GM23338 (cell line): ENCODE data around the gene NFIA. TPM values are rescaled to one million over a fixed set of nuclear protein-coding genes. Genes with fewer than 3 reads are reported as not detected.

ENCODE experiments used
- ATAC-seq: fragments of 200-7000 bp; cut with Tn5 transposase; 3 replicates; pipeline ENCODE4 v1.9.1; 2020
- DNase-seq: peaks from one replicate; pipeline ENCODE4 v3.0.0-alpha.2; 2015; ENCODE audit warnings: low spot score
- H2AFZ ChIP-seq: fragments of 200-600 bp; sonication (generic); 2 replicates; pipeline ENCODE4 v1.8.0; 2016; ENCODE audit warnings: antibody characterized with exemption, mild to moderate bottlenecking, moderate library complexity
- H3F3A ChIP-seq: fragments of 200-600 bp; sonication (generic); replicated peaks from 2 replicates; pipeline ENCODE4 v1.8.0; 2017; ENCODE audit warnings: antibody characterized with exemption, mixed run types, low read depth
- H3K27ac ChIP-seq: fragments of 200-600 bp; sonication (generic); 2 replicates; pipeline ENCODE4 v1.6.1; 2016; ENCODE audit warnings: low read depth
- H3K27me3 ChIP-seq: fragments of 200-600 bp; sonication (generic); 2 replicates; pipeline ENCODE4 v1.8.0; 2016; ENCODE audit warnings: mild to moderate bottlenecking, mixed run types, moderate library complexity; ENCODE audit not compliant: insufficient read depth
- H3K36me3 ChIP-seq: fragments of 200-600 bp; sonication (generic); 2 replicates; pipeline ENCODE4 v1.8.0; 2016; ENCODE audit warnings: mild to moderate bottlenecking; ENCODE audit not compliant: insufficient read depth
- H3K4me1 ChIP-seq: fragments of 200-600 bp; sonication (generic); 2 replicates; pipeline ENCODE4 v1.8.0; 2016; ENCODE audit warnings: mild to moderate bottlenecking, moderate library complexity; ENCODE audit not compliant: insufficient read depth
- H3K4me2 ChIP-seq: fragments of 200-600 bp; sonication (generic); 2 replicates; pipeline ENCODE4 v1.7.1; 2017; ENCODE audit warnings: mixed run types
- H3K4me3 ChIP-seq: fragments of 200-600 bp; sonication (generic); 2 replicates; pipeline ENCODE4 v1.6.1; 2016; ENCODE audit warnings: mixed run types
- H3K79me2 ChIP-seq: fragments of 200-600 bp; sonication (generic); replicated peaks from 2 replicates; pipeline ENCODE4 v1.8.0; 2017; ENCODE audit warnings: mild to moderate bottlenecking; ENCODE audit not compliant: insufficient read depth
- H3K9me2 ChIP-seq: fragments of 200-600 bp; sonication (generic); 2 replicates; pipeline ENCODE4 v1.8.0; 2017; ENCODE audit not compliant: insufficient read depth
- H4K20me1 ChIP-seq: fragments of 200-600 bp; sonication (generic); replicated peaks from 2 replicates; pipeline ENCODE4 v1.8.0; 2017; ENCODE audit warnings: mild to moderate bottlenecking; ENCODE audit not compliant: insufficient read depth
- H3K27ac Mint-ChIP-seq: 2 replicates; pipeline ENCODE4 v1.8.0; 2020; ENCODE audit warnings: inconsistent platforms, mild to moderate bottlenecking, moderate library complexity, mixed read lengths
- H3K27me3 Mint-ChIP-seq: 3 replicates; pipeline ENCODE4 v1.8.0; 2022; ENCODE audit warnings: low read depth, mild to moderate bottlenecking, moderate library complexity, mixed read lengths, inconsistent platforms; ENCODE audit not compliant: insufficient read depth, poor library complexity
- H3K36me3 Mint-ChIP-seq: 3 replicates; pipeline ENCODE4 v1.8.0; 2021; ENCODE audit warnings: low read depth, mild to moderate bottlenecking, inconsistent platforms, moderate library complexity, mixed read lengths
- H3K4me1 Mint-ChIP-seq: 3 replicates; pipeline ENCODE4 v1.8.0; 2020; ENCODE audit warnings: mild to moderate bottlenecking, inconsistent platforms, mixed read lengths
- H3K4me3 Mint-ChIP-seq: 3 replicates; pipeline ENCODE4 v1.8.0; 2021; ENCODE audit warnings: moderate library complexity, mild to moderate bottlenecking, inconsistent platforms, mixed read lengths
- H3K9me3 Mint-ChIP-seq: 3 replicates; pipeline ENCODE4 v1.8.0; 2020; ENCODE audit warnings: moderate library complexity, mild to moderate bottlenecking, inconsistent platforms, mixed read lengths
- CREB1 ChIP-seq: fragments of 250-450 bp; sonication (Bioruptor Pico); IDR thresholded peaks from 2 replicates; pipeline ENCODE4 v1.5.0; 2020; ENCODE audit warnings: low read depth, mild to moderate bottlenecking, moderate library complexity
- CTCF ChIP-seq, 2 experiments: fragments of 200-600 bp in 1 of 2; sonication (generic) in 1 of 2; conservative IDR thresholded peaks; 2 replicates each; pipeline versions ENCODE4 v1.5.1 to v1.6.1; 2016 to 2017; ENCODE audit warnings: antibody characterized with exemption in 2 of 2, low read depth in 2 of 2, mild to moderate bottlenecking in 2 of 2, moderate library complexity in 1 of 2
- ETS1 ChIP-seq: IDR thresholded peaks from 2 replicates; pipeline ENCODE4 v1.6.1; 2016; ENCODE audit warnings: antibody characterized with exemption
- EZH2 ChIP-seq: fragments of 200-600 bp; sonication (generic); IDR thresholded peaks from one replicate; pipeline ENCODE4 v1.8.0; 2017; ENCODE audit warnings: antibody characterized with exemption, mild to moderate bottlenecking, low read depth; ENCODE audit not compliant: unreplicated experiment
- EZH2phosphoT487 ChIP-seq: fragments of 200-600 bp; sonication (generic); IDR thresholded peaks from one replicate; pipeline ENCODE4 v1.8.1; 2018; ENCODE audit warnings: antibody characterized with exemption; ENCODE audit not compliant: unreplicated experiment
- NANOG ChIP-seq: IDR thresholded peaks from 2 replicates; pipeline ENCODE4 v1.6.1; 2016; ENCODE audit warnings: antibody characterized with exemption, borderline replicate concordance
- POLR2AphosphoS5 ChIP-seq: IDR thresholded peaks from 2 replicates; pipeline ENCODE4 v1.6.1; 2016; ENCODE audit warnings: antibody characterized with exemption, low read depth
- REST ChIP-seq: IDR thresholded peaks from one replicate; pipeline ENCODE4 v1.6.1; 2018; ENCODE audit warnings: antibody characterized with exemption; ENCODE audit not compliant: unreplicated experiment
- STAT1 ChIP-seq: IDR thresholded peaks from one replicate; pipeline ENCODE4 v1.6.1; 2016; ENCODE audit warnings: antibody characterized with exemption; ENCODE audit not compliant: unreplicated experiment
- ZNF331 ChIP-seq: fragments of 250-450 bp; sonication (Bioruptor Pico); IDR thresholded peaks from 2 replicates; pipeline ENCODE4 v1.5.0; 2020; ENCODE audit warnings: low read depth, mild to moderate bottlenecking, moderate library complexity
- polyA plus RNA-seq: library from polyadenylated mRNA; unstranded; fragments of >200 nt; fragmentation: Nextera tagmentation; extraction: Ambion mirVana; gene quantifications from 2 replicates; pipeline ENCODE4 v1.2.1, GENCODE V29; 2016
- total RNA-seq: library from RNA; depleted of rRNA; stranded (reverse); fragments of >200 nt; shearing (Covaris generic); gene quantifications from 2 replicates; pipeline ENCODE4 v1.2.3, GENCODE V29; 2014

NFIA gene
- total and polyA plus RNA-seq, 2 experiments from 2014 or later: 0.97 to 2.3 TPM

GRCh38 chr1:61162520-61163258, 80.3 kb downstream of the NFIA start:
- Histone ChIP-seq H2AFZ (no peak overlapping the region), H3K36me3 (no peaks in the 10 kb centered on the region), H3K79me2 (no peaks in the 10 kb centered on the region), H3K27me3 (no peaks in the 10 kb centered on the region), H3F3A (no peaks in the 10 kb centered on the region), H3K4me3 (no peak overlapping the region), H4K20me1 (no peaks in the 10 kb centered on the region), H3K4me2 (no peak overlapping the region), H3K4me1 (0 out of 2 replicates have a peak, but pooled peaks cover 3% of the 10 kb centered on the region), H3K27ac (no peak overlapping the region), H3K9me2 (no peaks in the 10 kb centered on the region)
- Mint-ChIP-seq H3K4me3 (no peak overlapping the region), H3K36me3 (no peaks in the 10 kb centered on the region), H3K27me3 (no peaks in the 10 kb centered on the region), H3K9me3 (no peaks in the 10 kb centered on the region), H3K27ac (no peak overlapping the region), H3K4me1 (peaks cover 13% of the 10 kb centered on the region)
- TF ChIP-seq CTCF (conservative IDR thresholded peaks at IDR 0.05; ENCODE audit: low read depth in 2 of 2) (peak in 1 of 2 experiments; percentile 19; a peak in 1 of 4 replicates), POLR2AphosphoS5 (no peak), ETS1 (no peak)
- DNase-seq (no peak), ATAC-seq (no peak)

GRCh38 chr1:61163355-61163754, 81.0 kb downstream of the NFIA start:
- Histone ChIP-seq H2AFZ (no peak overlapping the region), H3F3A (no peaks in the 10 kb centered on the region), H3K4me2 (no peak overlapping the region), H3K27me3 (no peaks in the 10 kb centered on the region), H3K27ac (no peak overlapping the region), H3K79me2 (no peaks in the 10 kb centered on the region), H3K36me3 (no peaks in the 10 kb centered on the region), H3K4me1 (no peaks in the 10 kb centered on the region), H3K4me3 (no peak overlapping the region), H4K20me1 (no peaks in the 10 kb centered on the region), H3K9me2 (no peaks in the 10 kb centered on the region)
- H3K4me1 Mint-ChIP-seq: peaks cover 9% of the 10 kb centered on the region
- H3K4me3 Mint-ChIP-seq: no peak overlapping the region
- H3K9me3 Mint-ChIP-seq: no peaks in the 10 kb centered on the region
- TF ChIP-seq ZNF331 (CRISPR knock-in tag): no peak
- TF ChIP-seq REST: no peak
- TF ChIP-seq STAT1: no peak
- no peak for TF ChIP-seq POLR2AphosphoS5
- no peak for TF ChIP-seq CREB1 (CRISPR knock-in tag)
- TF ChIP-seq CTCF (conservative IDR thresholded peaks at IDR 0.05; ENCODE audit: low read depth in 2 of 2): no peak
- TF ChIP-seq EZH2phosphoT487: no peak
- TF ChIP-seq NANOG: no peak
- TF ChIP-seq EZH2: no peak
- no peak overlapping the region for H3K27ac Mint-ChIP-seq
- no peaks in the 10 kb centered on the region for H3K27me3 Mint-ChIP-seq
- ATAC-seq (no peak), DNase-seq (no peak)
- H3K36me3 Mint-ChIP-seq: no peaks in the 10 kb centered on the region
